HG02943 (cell line): ENCODE data around the gene SPATA20.

Experiments used
- ATAC-seq: cut with Tn5 transposase; IDR thresholded peaks from one replicate; pipeline ENCODE4 v1.9.1; 2021; ENCODE audit warnings: mild to moderate bottlenecking, low read depth, moderate library complexity; ENCODE audit not compliant: unreplicated experiment

Gene SPATA20

DNA sequence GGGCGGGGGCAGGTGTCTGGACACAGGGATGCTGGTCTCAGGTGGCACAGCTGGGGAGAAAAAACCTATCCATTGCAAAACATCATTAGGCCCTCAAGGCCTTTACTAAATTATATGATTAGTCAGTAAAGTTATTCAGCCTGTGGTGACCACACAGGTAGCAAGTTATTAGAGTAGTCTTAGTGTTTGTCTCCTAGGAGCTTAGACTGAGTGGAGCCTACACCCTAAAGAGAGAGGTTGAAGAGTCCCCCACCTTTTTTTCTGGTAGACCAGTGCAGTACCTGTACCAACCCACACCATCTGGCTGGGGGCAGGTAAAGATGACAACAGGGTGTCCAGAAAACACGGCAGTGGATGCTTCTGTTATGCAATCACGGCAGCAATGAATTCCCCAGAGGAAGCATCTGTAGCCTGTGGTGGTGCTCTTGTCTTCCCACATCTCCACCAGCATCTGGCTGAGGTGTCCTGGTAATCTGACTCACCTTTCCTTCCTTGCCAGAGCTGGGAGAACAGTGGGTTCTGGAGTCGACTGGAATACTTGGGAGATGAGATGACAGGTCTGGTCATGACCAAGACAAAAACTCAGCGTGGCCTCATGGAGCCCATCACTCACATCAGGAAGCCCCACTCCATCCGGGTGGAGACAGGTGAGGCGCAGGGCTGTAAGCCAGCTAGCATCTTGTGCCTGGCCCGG is 27.7 kb upstream of the SPATA20 start:
- ATAC-seq, result no peak

DNA sequence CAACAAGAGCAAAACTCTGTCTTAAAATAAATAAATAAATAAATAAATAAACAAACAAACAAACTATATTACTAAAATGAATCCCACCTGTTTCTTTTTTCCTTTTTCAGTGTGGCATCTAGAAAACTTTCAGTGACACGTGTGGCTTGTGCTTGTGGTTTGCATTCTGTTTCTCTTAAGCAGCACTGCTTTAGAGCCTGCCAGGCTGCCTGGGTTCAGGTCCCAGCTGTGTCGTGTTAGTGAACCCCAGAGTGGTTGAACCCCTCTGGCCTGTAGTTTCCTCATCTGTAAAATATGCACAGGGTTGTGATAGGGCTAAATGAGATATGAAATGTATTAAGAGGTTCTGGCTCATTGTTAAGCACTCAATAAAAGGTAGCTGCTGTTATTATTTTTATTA is 26.5 kb upstream of the SPATA20 start:
- no peak for ATAC-seq

DNA sequence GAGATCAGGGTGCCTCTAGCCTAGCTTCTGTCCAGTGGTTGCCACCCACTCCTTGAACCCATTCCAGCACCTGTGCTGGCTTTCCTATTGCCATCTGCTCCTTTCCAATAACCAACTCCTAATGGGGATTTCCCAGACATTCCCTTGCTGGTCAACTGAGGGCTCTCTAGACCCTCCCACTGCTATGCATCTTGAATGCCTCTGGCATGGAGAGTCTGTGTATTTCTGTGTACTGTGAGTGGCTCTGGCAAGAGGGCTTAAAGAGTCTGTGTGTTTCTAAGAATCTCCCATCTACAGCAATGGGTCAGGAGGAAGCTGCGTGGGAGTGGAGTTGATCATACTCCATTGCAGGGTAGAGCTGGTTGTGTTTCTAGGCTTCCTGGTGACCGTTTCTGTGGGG is 25.5 kb upstream of the SPATA20 start:
- ATAC-seq, result no peak

DNA sequence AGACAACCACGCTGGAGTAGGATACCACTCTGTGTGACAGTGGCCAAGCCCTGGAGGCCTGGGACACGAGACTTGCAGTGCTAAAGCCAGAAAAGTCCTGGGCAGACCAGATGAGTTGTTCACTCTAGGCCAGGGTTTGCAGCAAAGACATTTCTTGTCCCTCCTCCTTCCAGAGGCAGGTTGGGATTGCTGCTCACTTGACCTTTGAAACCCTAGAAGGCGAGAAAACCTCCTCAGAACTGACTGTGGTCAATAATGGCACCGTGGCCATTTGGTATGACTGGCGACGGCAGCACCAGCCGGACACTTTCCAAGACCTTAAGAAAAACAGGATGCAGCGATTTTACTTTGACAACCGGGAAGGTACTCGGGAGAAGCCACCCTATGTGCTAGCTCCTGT is 24.2 kb upstream of the SPATA20 start:
- ATAC-seq, result no peak

DNA sequence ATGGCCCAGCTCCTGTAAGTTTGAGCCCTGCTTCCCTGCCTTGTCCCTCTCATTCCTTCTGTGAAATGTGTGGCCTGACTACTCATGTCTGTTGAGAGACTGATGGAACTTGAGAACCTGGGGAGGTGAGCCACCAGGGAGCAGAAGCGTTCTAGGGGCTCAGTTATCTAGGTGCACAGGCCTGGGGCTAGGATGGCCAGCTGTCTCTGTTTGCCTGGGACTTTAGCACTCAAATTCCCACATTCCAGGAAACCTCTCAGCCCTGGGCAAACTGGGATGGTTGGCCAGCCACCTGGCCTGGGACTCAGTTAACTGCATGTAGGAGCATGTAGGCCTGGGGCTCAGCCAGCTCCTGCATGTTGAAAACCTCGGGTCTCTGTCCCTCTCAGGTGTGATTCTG is 23.8 kb upstream of the SPATA20 start:
- ATAC-seq, result no peak

DNA sequence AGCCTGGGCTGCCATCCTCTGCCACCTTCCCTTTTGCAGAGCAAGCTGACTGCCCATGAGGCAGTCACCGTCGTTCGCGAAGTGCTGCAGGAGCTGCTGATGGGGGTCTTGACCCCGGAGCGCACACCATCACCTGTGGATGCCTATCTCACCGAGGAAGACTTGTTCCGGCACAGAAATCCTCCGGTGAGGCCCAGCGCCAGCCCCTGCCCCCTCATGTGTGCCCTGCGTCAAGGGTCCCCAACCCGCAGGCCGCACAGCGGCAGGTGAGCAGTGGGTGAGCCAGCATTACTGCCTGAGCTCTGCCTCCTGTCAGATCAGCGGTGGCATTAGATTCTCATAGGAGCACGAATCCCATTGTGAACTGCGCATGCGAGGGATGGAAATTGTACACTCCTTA is 22.1 kb upstream of the SPATA20 start:
- no peak for ATAC-seq

DNA sequence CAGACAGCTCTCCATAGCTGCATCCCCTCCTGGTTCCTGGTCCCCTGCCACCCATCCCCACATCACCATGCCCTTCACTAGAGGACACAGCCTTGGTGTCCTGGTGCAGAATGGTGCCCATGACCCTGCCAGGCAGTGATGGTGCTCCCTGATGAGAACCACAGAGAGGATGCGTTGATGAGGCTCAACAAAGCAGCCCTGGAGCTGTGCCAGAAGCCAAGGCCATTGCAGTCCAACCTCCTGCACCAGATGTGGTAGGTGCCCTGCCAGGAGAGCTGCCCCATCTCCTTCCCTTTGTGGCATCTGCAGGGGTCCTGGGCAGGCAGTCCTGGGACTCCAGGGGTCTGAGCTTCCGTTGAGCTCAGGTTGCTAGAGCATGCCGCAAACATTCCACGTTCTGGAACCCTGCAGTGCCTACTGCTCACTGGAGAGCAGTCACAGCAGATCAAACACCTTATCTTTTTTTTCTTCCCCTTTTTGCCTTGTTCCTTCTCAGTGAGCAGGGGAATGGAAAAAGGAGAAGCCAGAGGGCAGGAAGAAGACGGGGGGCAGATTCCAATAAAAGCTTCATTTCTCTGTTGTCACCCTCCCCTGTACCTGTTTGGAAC is 19.7 kb upstream of the SPATA20 start:
- no peak for ATAC-seq

DNA sequence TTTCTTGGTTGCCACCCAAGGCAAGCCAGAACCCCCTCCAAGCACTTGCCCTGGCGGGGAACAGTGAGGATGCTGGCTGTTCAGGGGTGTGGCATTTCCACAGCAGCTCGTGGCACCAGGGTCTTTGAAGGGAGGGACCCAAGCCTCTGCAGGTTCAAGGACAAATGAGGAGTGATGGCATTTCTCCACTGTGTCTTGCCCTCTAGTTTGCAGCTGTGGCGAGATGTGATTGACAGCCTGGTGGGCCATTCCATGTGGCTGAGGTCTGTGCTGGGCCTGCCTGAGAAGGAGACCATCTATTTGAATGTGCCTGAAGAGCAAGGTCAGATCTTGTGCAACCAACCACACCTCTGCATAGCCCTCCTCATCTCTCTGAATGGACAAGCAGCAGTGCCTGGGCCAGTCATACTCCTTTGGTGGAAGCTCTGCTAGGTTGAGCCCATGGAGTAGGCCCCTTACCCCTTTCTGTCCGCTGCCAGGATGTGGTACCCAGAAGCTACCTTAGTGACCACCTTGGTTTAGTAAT is 19.0 kb upstream of the SPATA20 start:
- no peak for ATAC-seq

DNA sequence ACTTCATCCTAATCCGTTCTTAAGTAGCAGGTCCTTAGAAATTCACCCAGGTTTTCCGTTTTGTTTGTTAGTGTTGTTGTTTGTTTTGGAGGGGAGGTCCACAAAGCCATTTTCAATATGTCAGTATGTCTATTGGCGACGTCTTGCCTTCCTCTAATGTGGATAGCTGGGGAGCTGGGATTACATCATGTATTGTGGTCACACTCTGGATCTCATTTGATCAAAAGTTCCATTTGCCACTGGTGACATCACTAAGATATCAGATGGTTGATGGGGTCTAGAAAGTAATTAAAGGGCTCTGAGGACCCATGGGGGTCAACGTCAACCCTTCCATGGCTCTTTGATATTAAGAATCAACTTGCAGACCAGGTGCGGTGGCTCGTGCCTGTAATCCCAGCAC is 17.1 kb upstream of the SPATA20 start:
- ATAC-seq, result no peak

DNA sequence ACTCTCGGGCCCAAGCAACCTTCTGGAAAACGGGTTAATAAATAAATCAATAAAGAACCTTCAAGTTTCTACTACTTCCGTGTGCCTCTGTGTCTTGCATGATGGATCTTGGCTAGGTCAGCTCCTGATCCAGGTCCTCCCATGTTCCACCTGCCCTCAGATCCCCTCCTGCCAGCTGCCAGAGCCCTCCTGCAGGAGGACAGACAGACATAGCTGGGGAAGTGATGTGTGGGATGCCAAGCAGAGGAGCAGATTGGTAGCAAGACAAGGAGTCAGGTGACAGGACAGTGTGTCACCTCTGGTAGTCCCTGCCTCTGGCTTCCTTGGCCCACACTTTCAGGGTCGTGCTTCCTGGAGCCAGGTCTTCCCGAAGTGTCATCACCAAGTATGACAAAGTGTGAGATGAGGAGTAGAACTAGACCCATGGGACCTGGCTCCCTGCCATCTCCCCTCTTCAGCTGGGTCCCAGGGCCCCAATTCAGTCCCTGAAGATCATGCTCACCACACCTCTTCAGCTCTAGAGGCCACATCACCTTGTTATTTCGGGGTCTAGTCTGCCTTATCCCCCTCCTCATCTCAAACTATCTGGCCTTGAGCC is 15.4 kb upstream of the SPATA20 start:
- no peak for ATAC-seq

DNA sequence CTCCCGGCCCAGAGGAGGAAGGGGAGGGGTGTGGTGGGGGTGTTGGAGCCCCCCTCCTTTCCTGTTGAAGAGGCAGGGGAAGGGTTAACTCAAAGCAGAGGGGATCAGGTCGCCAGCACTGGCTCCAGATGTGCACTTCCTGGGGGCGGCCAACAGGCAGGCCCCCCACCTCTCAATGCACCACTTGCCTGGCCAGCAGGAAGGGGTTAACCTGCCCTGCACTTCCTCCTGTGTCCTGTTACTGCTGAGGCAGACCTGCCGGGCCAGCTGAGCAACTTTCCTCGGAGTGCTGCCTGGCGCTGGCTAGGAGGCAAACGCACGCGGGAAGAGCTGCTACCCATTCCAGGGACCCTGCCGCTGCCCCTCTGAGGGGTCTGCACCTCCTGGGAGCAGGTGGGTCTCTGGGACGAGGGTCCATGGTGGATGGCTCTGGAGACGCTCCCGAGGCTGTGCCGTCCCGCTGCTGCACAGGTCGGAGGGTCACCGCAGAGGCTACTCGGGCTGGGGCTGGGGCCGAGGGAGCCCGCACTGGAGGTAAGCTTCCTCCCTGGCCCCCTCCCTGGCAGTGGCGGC is 14.4 kb upstream of the SPATA20 start, which contains the start of gene EPN3:
EPN3 (plus strand) TSS at position 284 of the 573 bp plus-strand sequence. CDS start 3,822 bp downstream, outside the sequence.
- ATAC-seq, result no peak

DNA sequence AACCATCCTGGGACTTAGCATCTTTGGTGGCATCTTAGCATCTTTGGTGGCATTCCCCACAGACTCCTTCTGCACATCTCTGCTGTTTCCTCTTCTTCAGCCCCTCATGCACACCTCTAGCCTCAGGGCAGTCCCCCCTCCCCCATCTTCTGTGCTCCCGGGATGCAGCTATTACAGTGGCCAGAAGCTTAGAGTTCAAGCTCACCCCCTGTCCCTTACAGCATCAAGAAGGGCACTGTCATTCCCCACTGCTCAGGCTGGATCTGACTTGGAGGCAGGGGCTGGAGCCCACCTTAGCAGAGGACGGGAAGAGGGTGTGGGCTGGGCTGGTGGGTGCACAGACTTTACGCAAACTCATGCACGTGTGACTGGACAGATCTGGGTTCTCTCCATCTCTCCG is 13.8 kb upstream of the SPATA20 start:
- ATAC-seq, result no peak

DNA sequence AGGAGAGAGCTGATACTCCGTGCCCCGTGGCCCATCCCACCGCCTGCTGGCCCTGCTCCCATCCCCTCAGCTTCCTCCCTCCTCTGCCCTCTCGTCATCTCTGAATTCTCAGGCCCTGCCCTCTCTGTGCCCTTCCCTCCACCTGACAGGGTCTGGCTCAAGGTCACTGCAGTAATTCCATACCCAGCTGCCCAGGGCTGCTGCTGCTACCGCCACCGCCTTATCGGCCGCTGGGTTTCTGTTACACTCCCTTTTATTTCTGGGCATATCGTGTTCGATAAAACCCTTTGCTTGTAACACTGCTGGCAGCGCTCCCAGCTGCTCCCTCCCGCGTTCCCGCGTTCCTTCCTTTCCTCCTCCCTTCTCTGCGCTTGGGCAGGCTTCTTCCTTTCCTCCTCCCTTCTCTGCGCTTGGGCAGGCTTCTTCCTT is 13.2 kb upstream of the SPATA20 start:
- no peak for ATAC-seq

DNA sequence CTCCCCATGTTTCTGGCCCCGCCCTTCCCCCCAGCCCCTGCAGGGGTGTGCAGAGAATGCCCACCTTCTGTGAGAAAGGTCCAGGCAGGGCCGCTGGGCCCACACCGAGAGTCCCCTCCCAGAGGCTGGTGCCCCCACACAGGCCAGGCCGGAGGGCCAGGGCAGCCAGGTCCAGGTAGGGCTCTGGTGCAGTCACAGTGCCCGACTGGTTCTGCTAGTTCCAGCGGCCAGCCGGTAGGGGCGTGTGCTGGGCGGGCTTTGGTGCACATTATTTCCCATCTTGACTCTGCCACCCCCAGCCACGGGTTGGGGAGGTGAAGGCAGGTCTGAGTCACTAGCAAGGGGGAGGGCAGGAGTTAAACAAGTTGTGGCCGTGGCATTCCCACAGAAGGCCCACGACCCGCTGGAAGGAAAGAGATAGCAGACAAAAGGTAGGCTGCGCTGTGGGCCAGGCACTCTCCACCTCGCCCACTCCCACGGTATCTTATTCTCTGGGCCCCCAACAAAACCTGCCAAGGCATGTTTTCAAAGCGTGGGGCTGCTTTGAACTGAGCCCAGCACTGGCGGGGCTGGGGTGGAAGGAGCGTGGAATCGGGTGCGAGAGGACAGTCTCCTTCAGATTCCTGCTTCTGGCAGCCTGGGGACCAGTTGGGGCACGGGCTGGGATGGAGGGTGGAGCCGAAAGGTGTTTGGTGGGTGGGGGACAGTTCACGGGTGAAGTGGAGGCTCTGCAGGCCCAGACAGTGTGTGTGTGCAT is 12.6 kb upstream of the SPATA20 start:
- ATAC-seq, result no peak

DNA sequence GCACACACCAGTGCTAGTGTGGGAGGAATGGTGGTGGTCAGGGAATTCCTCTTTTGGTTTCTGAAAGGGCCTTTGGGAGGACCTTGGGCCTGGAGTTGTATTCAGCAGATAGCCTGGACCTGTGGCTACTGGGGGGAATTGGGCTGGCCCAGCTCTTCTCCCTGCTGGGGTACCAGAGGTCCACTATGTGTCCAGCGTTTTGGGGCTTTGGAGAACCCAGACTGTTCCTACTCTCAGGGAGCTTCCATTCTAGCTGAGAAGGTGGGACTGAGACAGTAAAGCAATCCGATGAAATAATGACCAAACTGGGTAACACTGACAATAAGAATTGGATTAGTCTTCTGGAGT is 12.0 kb upstream of the SPATA20 start:
- ATAC-seq, result no peak

DNA sequence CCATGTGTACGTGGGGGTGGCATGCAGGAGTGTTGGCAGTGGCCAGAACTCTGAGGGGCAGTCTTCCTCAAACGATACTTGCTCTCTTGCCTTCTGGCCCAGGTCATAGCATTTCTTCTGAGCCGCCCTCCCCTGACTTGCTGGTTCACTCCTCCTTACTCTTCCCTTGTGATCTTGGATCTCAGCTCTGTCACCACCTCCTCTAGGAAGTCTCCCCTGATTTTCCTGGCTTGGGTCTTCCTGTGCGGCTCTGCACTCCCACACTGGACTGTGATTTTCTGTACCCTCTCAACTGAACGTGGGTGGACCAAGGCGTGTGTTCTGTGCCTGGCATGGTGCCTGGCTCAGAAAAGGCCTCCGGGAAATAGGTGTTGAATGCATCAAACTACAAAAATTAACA is 11.6 kb upstream of the SPATA20 start:
- no peak for ATAC-seq

DNA sequence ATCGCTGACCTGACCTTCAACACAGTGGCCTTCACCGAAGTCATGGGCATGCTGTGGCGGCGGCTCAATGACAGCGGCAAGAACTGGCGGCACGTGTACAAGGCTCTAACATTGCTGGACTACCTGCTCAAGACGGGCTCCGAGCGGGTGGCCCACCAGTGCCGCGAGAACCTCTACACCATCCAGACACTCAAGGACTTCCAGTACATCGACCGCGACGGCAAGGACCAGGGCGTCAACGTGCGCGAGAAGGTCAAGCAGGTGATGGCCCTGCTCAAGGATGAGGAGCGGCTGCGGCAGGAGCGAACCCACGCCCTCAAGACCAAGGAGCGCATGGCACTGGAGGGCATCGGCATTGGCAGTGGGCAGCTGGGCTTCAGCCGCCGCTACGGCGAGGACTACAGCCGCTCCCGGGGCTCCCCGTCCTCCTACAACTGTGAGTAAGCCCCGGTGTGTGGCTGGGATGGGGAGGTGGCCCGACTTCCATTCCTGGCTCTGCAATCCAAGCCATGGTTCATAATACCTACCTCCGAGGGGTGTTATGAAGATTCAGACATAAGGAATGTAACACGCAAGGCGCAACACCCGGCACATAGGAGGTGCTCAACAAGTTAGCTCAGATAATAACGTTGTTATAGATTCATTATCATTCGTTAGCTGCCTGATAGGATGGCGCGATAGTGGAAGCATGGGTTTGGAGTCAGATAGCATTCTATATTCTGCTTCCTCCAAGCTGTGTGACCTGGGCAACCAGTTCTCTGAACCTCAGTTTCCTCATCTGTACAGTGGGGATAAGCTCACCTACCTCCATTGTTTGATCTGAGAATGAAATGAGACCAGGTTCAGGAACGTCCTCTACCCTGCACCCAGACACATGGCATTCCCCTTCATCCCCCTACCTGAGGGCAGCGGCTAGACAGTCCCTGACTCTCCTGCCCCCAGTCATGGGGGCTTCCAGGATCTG is 10.0 kb upstream of the SPATA20 start:
- ATAC-seq, result no peak

DNA sequence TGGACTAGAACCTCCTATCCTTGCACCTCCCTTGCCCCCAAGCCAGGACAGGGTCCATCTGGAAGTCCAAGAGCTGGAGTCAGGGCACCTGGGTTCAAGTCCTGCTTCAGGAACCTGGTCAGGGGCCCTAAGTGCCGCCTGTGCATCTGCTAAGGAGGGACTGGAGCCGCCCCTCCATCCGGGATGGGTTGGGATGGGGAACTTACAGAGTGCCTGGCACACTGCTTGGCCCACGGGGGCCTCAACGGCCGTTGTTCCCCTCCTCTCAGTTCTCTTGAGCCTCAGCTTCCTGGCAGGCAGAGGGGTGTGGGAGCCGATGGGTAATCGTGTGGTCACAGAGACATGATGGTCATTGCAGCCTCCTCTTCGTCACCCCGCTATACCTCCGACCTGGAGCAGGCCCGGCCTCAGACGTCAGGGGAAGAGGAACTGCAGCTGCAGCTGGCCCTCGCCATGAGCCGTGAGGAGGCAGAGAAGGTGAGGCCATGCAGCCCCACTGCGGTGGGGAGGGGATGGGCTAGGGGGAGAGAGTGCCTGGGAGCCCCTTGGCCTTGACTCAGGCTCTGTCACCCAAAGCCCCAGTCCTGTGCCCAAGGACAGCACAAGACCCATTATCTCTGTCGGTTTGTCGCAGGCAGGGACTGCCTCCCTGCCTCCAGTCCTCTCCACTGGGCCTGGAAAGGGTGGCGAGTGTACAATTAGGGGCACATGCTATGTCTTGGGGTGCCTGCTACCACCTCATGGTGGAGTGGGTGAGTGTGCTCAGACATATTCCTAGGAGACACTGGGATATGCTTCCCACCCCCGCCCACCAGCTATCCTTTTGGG is 9.0 kb upstream of the SPATA20 start:
- no peak for ATAC-seq
